AG09309 (cell line): ENCODE measurements around the gene IRX2.

ENCODE experiments used
- DNase-seq: peaks from one replicate; pipeline ENCODE4 v3.0.0-alpha.2; 2010; ENCODE audit warnings: low read depth
- H3K4me3 ChIP-seq: 2 replicates; pipeline ENCODE4 v1.5.1; 2011; ENCODE audit warnings: mild to moderate bottlenecking, low read depth, low read length, moderate library complexity; ENCODE audit not compliant: control insufficient read depth
- CTCF ChIP-seq: IDR thresholded peaks from 2 replicates; pipeline ENCODE4 v1.5.1; 2011; ENCODE audit warnings: mild to moderate bottlenecking, low read depth, low read length, inconsistent platforms; ENCODE audit not compliant: insufficient read depth, control insufficient read depth; ENCODE audit errors: missing control alignments

IRX2 gene

GRCh38 chr5:2762744-2763532, 11.5 kb upstream of the IRX2 start:
- TF ChIP-seq CTCF, result no peak
- H3K4me3 ChIP-seq, result no peak overlapping the region
- DNase-seq, result no peak

- DNase-seq, result no peak
- H3K4me3 ChIP-seq, result no peak overlapping the region
- no peak for TF ChIP-seq CTCF
Observed at GRCh38 chr5:2761921-2762488, 10.5 kb upstream of the IRX2 start.

GRCh38 chr5:2759696-2760461, 8.4 kb upstream of the IRX2 start:
- no peak for TF ChIP-seq CTCF
- no peak for DNase-seq
- H3K4me3 ChIP-seq, result no peak overlapping the region

GRCh38 chr5:2759091-2759490, 7.6 kb upstream of the IRX2 start:
- no peak for DNase-seq
- no peak for TF ChIP-seq CTCF
- no peak overlapping the region for H3K4me3 ChIP-seq

GRCh38 chr5:2758632-2759031, 7.2 kb upstream of the IRX2 start:
- no peak overlapping the region for H3K4me3 ChIP-seq
- no peak for TF ChIP-seq CTCF
- no peak for DNase-seq

- no peak overlapping the region for H3K4me3 ChIP-seq
- DNase-seq, result no peak
Observed at GRCh38 chr5:2757563-2758351, 6.3 kb upstream of the IRX2 start.

More at GRCh38 chr5:2757563-2758351, 6.3 kb upstream of the IRX2 start:
- TF ChIP-seq CTCF, result no peak
